ENCODE data around the gene CELSR2. TPM values are rescaled to one million over a fixed set of nuclear protein-coding genes. Genes with fewer than 3 reads are reported as not detected.
A peak's percentile ranks its signal among the peaks of the same experiment; 100 is the strongest.

The CELSR2 gene
- total RNA-seq, 1 experiment from 2014 or later, result 30.2 TPM

DNA sequence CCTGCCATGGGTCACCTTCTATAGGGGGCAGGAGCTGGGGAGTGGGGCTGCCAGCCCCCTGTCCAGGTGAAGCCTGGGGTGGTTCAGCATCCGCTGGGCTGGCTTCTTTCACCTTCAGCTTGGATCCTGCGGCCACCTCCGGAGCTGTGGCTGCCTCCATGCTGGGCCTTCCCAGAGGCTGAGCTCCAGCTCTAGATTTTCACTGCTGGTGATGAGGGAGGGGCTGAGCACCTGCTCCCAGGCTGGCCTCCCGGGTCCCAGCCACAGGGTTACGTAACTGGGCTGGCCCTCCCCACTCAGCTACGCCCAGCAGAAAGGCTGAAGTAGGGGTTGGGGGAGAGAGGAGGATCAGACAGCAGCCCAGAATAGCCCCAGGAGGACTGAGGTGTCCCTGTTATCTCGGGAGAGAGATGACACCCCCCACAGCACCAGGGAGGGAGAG is 57.5 kb downstream of the CELSR2 start, which contains the start of gene MYBPHL:
MYBPHL (minus strand) TSS at position 180 of the 442 bp plus-strand sequence; CDS start at position 160, 20 bp downstream.
- no peak within 1 kb of the TSS for H3K4me3 ChIP-seq (ENCODE audit: low read depth, low read length, poor library complexity, severe bottlenecking)
- H3K36me3 ChIP-seq (ENCODE audit: insufficient read depth, low read length, poor library complexity, severe bottlenecking), result no peaks in the 10 kb centered on the region
- intact Hi-C loops (cut with micrococcal nuclease; ENCODE audit: unreplicated experiment), result no loop called here
- DNase-seq (ENCODE audit: low spot score), result no peak
- no TSS peak for BruUV-seq (replicated peaks)
- TF ChIP-seq EZH2 (IDR thresholded peaks at IDR 0.05; ENCODE audit: borderline replicate concordance, low read depth, low read length, poor library complexity, severe bottlenecking) (no peak), CTCF (conservative IDR thresholded peaks at IDR 0.05; ENCODE audit: low read depth, low read length) (no peak)
- H3K27me3 ChIP-seq (replicated peaks; ENCODE audit: insufficient read depth, low read depth, low read length, poor library complexity), result no peaks in the 10 kb centered on the region
- CTCF ChIA-PET, result no interaction called here
- H3K4me1 ChIP-seq (ENCODE audit: insufficient read depth, low read length, poor library complexity, severe bottlenecking), result peaks cover 14% of the 10 kb centered on the region
- no peak within 1 kb of the TSS for H3K27ac ChIP-seq (ENCODE audit: low read depth, low read length, poor library complexity, severe bottlenecking)
- POLR2A ChIA-PET (ENCODE audit: low non-redundant PET), result no interaction called here
- H3K9me3 ChIP-seq (ENCODE audit: low read depth, low read length, poor library complexity, severe bottlenecking), result no peaks in the 10 kb centered on the region

GRCh38 chr1:109307274-109308021 is 58.1 kb downstream of the CELSR2 start:
- intact Hi-C loops (cut with micrococcal nuclease; ENCODE audit: unreplicated experiment), result no loop called here
- no peaks in the 10 kb centered on the region for H3K36me3 ChIP-seq (ENCODE audit: insufficient read depth, low read length, poor library complexity, severe bottlenecking)
- peak; percentile 30 for DNase-seq (ENCODE audit: low spot score)
- TF ChIP-seq CTCF (conservative IDR thresholded peaks at IDR 0.05; ENCODE audit: low read depth, low read length), result no peak
- no peak for TF ChIP-seq EZH2 (IDR thresholded peaks at IDR 0.05; ENCODE audit: borderline replicate concordance, low read depth, low read length, poor library complexity, severe bottlenecking)
- H3K4me1 ChIP-seq (ENCODE audit: insufficient read depth, low read length, poor library complexity, severe bottlenecking), result peaks cover 14% of the 10 kb centered on the region
- ChIA-PET POLR2A (ENCODE audit: low non-redundant PET) (no interaction called here), CTCF (no interaction called here)
- no TSS peak for BruUV-seq (replicated peaks)
- H3K4me3 ChIP-seq (ENCODE audit: low read depth, low read length, poor library complexity, severe bottlenecking), result no peak overlapping the region
- H3K9me3 ChIP-seq (ENCODE audit: low read depth, low read length, poor library complexity, severe bottlenecking), result no peaks in the 10 kb centered on the region
- H3K27me3 ChIP-seq (replicated peaks; ENCODE audit: insufficient read depth, low read depth, low read length, poor library complexity), result no peaks in the 10 kb centered on the region
- no peak overlapping the region for H3K27ac ChIP-seq (ENCODE audit: low read depth, low read length, poor library complexity, severe bottlenecking)

- H3K27ac ChIP-seq (ENCODE audit: low read depth, low read length, poor library complexity, severe bottlenecking), result no peak overlapping the region
- POLR2A ChIA-PET (ENCODE audit: low non-redundant PET), result no interaction called here
- TF ChIP-seq CTCF (conservative IDR thresholded peaks at IDR 0.05; ENCODE audit: low read depth, low read length) (no peak), EZH2 (IDR thresholded peaks at IDR 0.05; ENCODE audit: borderline replicate concordance, low read depth, low read length, poor library complexity, severe bottlenecking) (no peak)
- H3K4me1 ChIP-seq (ENCODE audit: insufficient read depth, low read length, poor library complexity, severe bottlenecking), result peaks cover 14% of the 10 kb centered on the region
- intact Hi-C loops (cut with micrococcal nuclease; ENCODE audit: unreplicated experiment), result no loop called here
- CTCF ChIA-PET, result no interaction called here
- H3K9me3 ChIP-seq (ENCODE audit: low read depth, low read length, poor library complexity, severe bottlenecking), result no peaks in the 10 kb centered on the region
- no peak for DNase-seq (ENCODE audit: low spot score)
- H3K4me3 ChIP-seq (ENCODE audit: low read depth, low read length, poor library complexity, severe bottlenecking), result no peak overlapping the region
- H3K27me3 ChIP-seq (replicated peaks; ENCODE audit: insufficient read depth, low read depth, low read length, poor library complexity), result no peaks in the 10 kb centered on the region
- H3K36me3 ChIP-seq (ENCODE audit: insufficient read depth, low read length, poor library complexity, severe bottlenecking), result no peaks in the 10 kb centered on the region
- no TSS peak for BruUV-seq (replicated peaks)
These were observed 60.0 kb downstream of the CELSR2 start for GRCh38 chr1:109309347-109309746.
